ENCODE data around the gene STOML1.

- TF ChIP-seq CTCF (conservative IDR thresholded peaks at IDR 0.05), result no peak
- TF ChIP-seq ZFX (IDR thresholded peaks at IDR 0.05), result no peak
These were observed 59.5 kb downstream of the STOML1 start for GRCh38 chr15:73932381-73933191.

Data from C4-2B (cell line).